ENCODE measurements around the gene NT5C1A.

Gene NT5C1A

GRCh38 chr1:39680751-39681150, 8.8 kb upstream of the NT5C1A start:
- no peak for DNase-seq (ENCODE audit: extremely low spot score)
- ChIA-PET CTCF (interaction anchor here (1.4 to 1.9 kb wide), 2 partner anchors 9 to 23 kb away, joined by 4 to 8 read pairs; partner anchors contain the start of gene NT5C1A), POLR2A (interaction anchor here (1.4 kb wide), 1 partner anchor 10 kb away, joined by 6 read pairs; no protein-coding TSS in a partner anchor)
- no peak for TF ChIP-seq TARDBP (IDR thresholded peaks at IDR 0.05)
- no peak for TF ChIP-seq FOXM1 (IDR thresholded peaks at IDR 0.05; ENCODE audit: borderline replicate concordance)
- TF ChIP-seq L3MBTL2 (conservative IDR thresholded peaks at IDR 0.05), result no peak
- TF ChIP-seq ELF4 (IDR thresholded peaks at IDR 0.05), result no peak
- no peak for TF ChIP-seq BHLHE40 (IDR thresholded peaks at IDR 0.05; ENCODE audit: borderline replicate concordance)
- TF ChIP-seq ARNT (IDR thresholded peaks at IDR 0.05), result no peak
- TF ChIP-seq HDGF (IDR thresholded peaks at IDR 0.05; ENCODE audit: borderline replicate concordance), result no peak
- TF ChIP-seq NFRKB (IDR thresholded peaks at IDR 0.05), result no peak
- TF ChIP-seq LEF1 (IDR thresholded peaks at IDR 0.05; ENCODE audit: borderline replicate concordance), result no peak
- TF ChIP-seq CTBP1 (IDR thresholded peaks at IDR 0.05; ENCODE audit: borderline replicate concordance), result no peak
- TF ChIP-seq PKNOX1 (IDR thresholded peaks at IDR 0.05), result no peak
- TF ChIP-seq SUZ12 (IDR thresholded peaks at IDR 0.05), result no peak
- no peak for TF ChIP-seq FOXA1 (IDR thresholded peaks at IDR 0.05)
- no peak for TF ChIP-seq ZNF384 (IDR thresholded peaks at IDR 0.05)
- no peak for TF ChIP-seq FOXK2 (IDR thresholded peaks at IDR 0.05)
- TF ChIP-seq SP1 (IDR thresholded peaks at IDR 0.05), result no peak

GRCh38 chr1:39679821-39680220, 7.9 kb upstream of the NT5C1A start:
- DNase-seq (ENCODE audit: extremely low spot score), result no peak
- no peak for TF ChIP-seq FOXA1 (IDR thresholded peaks at IDR 0.05)
- TF ChIP-seq HDGF (IDR thresholded peaks at IDR 0.05; ENCODE audit: borderline replicate concordance), result no peak
- no peak for TF ChIP-seq BHLHE40 (IDR thresholded peaks at IDR 0.05; ENCODE audit: borderline replicate concordance)
- TF ChIP-seq PKNOX1 (IDR thresholded peaks at IDR 0.05), result no peak
- no peak for TF ChIP-seq NFRKB (IDR thresholded peaks at IDR 0.05)
- ChIA-PET CTCF (interaction anchor here (0.8 kb wide), 1 partner anchor 22 kb away, joined by 3 read pairs; no protein-coding TSS in a partner anchor), POLR2A (no interaction called here)

- POLR2A ChIA-PET, result interaction anchor here (0.9 kb wide), 1 partner anchor 14 kb away, joined by 3 read pairs; no protein-coding TSS in a partner anchor
- no peak for DNase-seq (ENCODE audit: extremely low spot score)
- TF ChIP-seq TARDBP (IDR thresholded peaks at IDR 0.05) (no peak), LEF1 (IDR thresholded peaks at IDR 0.05; ENCODE audit: borderline replicate concordance) (no peak), FOXK2 (IDR thresholded peaks at IDR 0.05) (no peak), SP1 (IDR thresholded peaks at IDR 0.05) (no peak), CTBP1 (IDR thresholded peaks at IDR 0.05; ENCODE audit: borderline replicate concordance) (no peak), HDGF (IDR thresholded peaks at IDR 0.05; ENCODE audit: borderline replicate concordance) (no peak), ZNF384 (IDR thresholded peaks at IDR 0.05) (no peak), ELF4 (IDR thresholded peaks at IDR 0.05) (no peak), FOXM1 (IDR thresholded peaks at IDR 0.05; ENCODE audit: borderline replicate concordance) (no peak), PKNOX1 (IDR thresholded peaks at IDR 0.05) (no peak), L3MBTL2 (conservative IDR thresholded peaks at IDR 0.05) (no peak), SUZ12 (IDR thresholded peaks at IDR 0.05) (no peak), ARNT (IDR thresholded peaks at IDR 0.05) (no peak), NFRKB (IDR thresholded peaks at IDR 0.05) (no peak), FOXA1 (IDR thresholded peaks at IDR 0.05) (no peak), BHLHE40 (IDR thresholded peaks at IDR 0.05; ENCODE audit: borderline replicate concordance) (no peak)
- CTCF ChIA-PET, result no interaction called here
Observed at GRCh38 chr1:39678889-39679288, 7.0 kb upstream of the NT5C1A start.

- POLR2A ChIA-PET, result interaction anchor here (1.4 kb wide), 1 partner anchor 61 kb away, joined by 4 read pairs; the partner anchor contains the start of gene PPIE
- TF ChIP-seq ZNF384 (IDR thresholded peaks at IDR 0.05) (no peak), FOXM1 (IDR thresholded peaks at IDR 0.05; ENCODE audit: borderline replicate concordance) (no peak), FOXA1 (IDR thresholded peaks at IDR 0.05) (no peak), HDGF (IDR thresholded peaks at IDR 0.05; ENCODE audit: borderline replicate concordance) (no peak), SP1 (IDR thresholded peaks at IDR 0.05) (no peak), L3MBTL2 (conservative IDR thresholded peaks at IDR 0.05) (no peak), LEF1 (IDR thresholded peaks at IDR 0.05; ENCODE audit: borderline replicate concordance) (no peak), SUZ12 (IDR thresholded peaks at IDR 0.05) (no peak), PKNOX1 (IDR thresholded peaks at IDR 0.05) (no peak), FOXK2 (IDR thresholded peaks at IDR 0.05) (no peak), BHLHE40 (IDR thresholded peaks at IDR 0.05; ENCODE audit: borderline replicate concordance) (no peak), CTBP1 (IDR thresholded peaks at IDR 0.05; ENCODE audit: borderline replicate concordance) (no peak), ARNT (IDR thresholded peaks at IDR 0.05) (no peak), TARDBP (IDR thresholded peaks at IDR 0.05) (no peak), ELF4 (IDR thresholded peaks at IDR 0.05) (no peak), NFRKB (IDR thresholded peaks at IDR 0.05) (no peak)
- CTCF ChIA-PET, result interaction anchor here (0.6 kb wide), 1 partner anchor 92 kb away, joined by 3 read pairs; no protein-coding TSS in a partner anchor
- DNase-seq (ENCODE audit: extremely low spot score), result no peak
Observed at GRCh38 chr1:39677645-39678044, 5.7 kb upstream of the NT5C1A start.

GRCh38 chr1:39676948-39677548, 5.1 kb upstream of the NT5C1A start:
- DNase-seq (ENCODE audit: extremely low spot score), result no peak
- no peak for TF ChIP-seq LEF1 (IDR thresholded peaks at IDR 0.05; ENCODE audit: borderline replicate concordance)
- TF ChIP-seq FOXA1 (IDR thresholded peaks at IDR 0.05), result no peak
- no peak for TF ChIP-seq HDGF (IDR thresholded peaks at IDR 0.05; ENCODE audit: borderline replicate concordance)
- TF ChIP-seq BHLHE40 (IDR thresholded peaks at IDR 0.05; ENCODE audit: borderline replicate concordance), result no peak
- no peak for TF ChIP-seq CTBP1 (IDR thresholded peaks at IDR 0.05; ENCODE audit: borderline replicate concordance)
- ChIA-PET CTCF (interaction anchor here (0.6 kb wide), 1 partner anchor 91 kb away, joined by 3 read pairs; no protein-coding TSS in a partner anchor), POLR2A (interaction anchor here (1.4 kb wide), 1 partner anchor 61 kb away, joined by 4 read pairs; the partner anchor contains the start of gene PPIE)
